Karpas-422 (cell line): ENCODE data around the gene CEP85. TPM values are rescaled to one million over a fixed set of nuclear protein-coding genes. Genes with fewer than 3 reads are reported as not detected.
A peak's percentile ranks its signal among the peaks of the same experiment; 100 is the strongest.

Experiments used
- DNase-seq: peaks from one replicate; pipeline ENCODE4 v3.0.0-alpha.2; 2015
- H2AFZ ChIP-seq: fragments of 200-600 bp; sonication (generic); 2 replicates; pipeline ENCODE4 v1.6.1; 2014; ENCODE audit warnings: antibody characterized with exemption, low read length, mixed read lengths
- H3K27ac ChIP-seq: fragments of 200-600 bp; sonication (generic); 2 replicates; pipeline ENCODE4 v1.5.1; 2014; ENCODE audit warnings: mild to moderate bottlenecking, low read length, moderate library complexity
- H3K27me3 ChIP-seq: fragments of 200-600 bp; sonication (generic); 2 replicates; pipeline ENCODE4 v1.6.1; 2014; ENCODE audit warnings: low read length, mixed read lengths
- H3K36me3 ChIP-seq: fragments of 200-600 bp; sonication (generic); 2 replicates; pipeline ENCODE4 v1.6.1; 2014; ENCODE audit warnings: low read length, mixed read lengths; ENCODE audit not compliant: insufficient read depth
- H3K4me1 ChIP-seq: fragments of 200-600 bp; sonication (generic); 2 replicates; pipeline ENCODE4 v1.6.1; 2014; ENCODE audit warnings: mild to moderate bottlenecking, low read length, mixed read lengths
- H3K4me2 ChIP-seq: fragments of 200-600 bp; sonication (generic); 2 replicates; pipeline ENCODE4 v1.6.1; 2014; ENCODE audit warnings: low read length, low read depth, mild to moderate bottlenecking; ENCODE audit not compliant: poor library complexity, severe bottlenecking
- H3K4me3 ChIP-seq: fragments of 200-600 bp; sonication (generic); 2 replicates; pipeline ENCODE4 v1.5.1; 2014; ENCODE audit warnings: mild to moderate bottlenecking, antibody characterized with exemption, low read length, mixed read lengths
- H3K79me2 ChIP-seq: fragments of 200-600 bp; sonication (generic); 2 replicates; pipeline ENCODE4 v1.6.1; 2014; ENCODE audit warnings: mild to moderate bottlenecking, low read length, mixed read lengths
- H3K9ac ChIP-seq: fragments of 200-600 bp; sonication (generic); 2 replicates; pipeline ENCODE4 v1.6.0; 2014; ENCODE audit warnings: low read length
- H3K9me2 ChIP-seq: fragments of 200-600 bp; sonication (generic), shearing (Covaris generic); replicated peaks from 2 replicates; pipeline ENCODE4 v1.6.0; 2014; ENCODE audit warnings: mild to moderate bottlenecking, low read length, moderate library complexity; ENCODE audit not compliant: insufficient read depth
- H3K9me3 ChIP-seq: fragments of 300-700, 200-600 bp; sonication (generic); 2 replicates; pipeline ENCODE4 v1.6.1; 2014; ENCODE audit warnings: low read length, mixed read lengths
- H4K20me1 ChIP-seq: fragments of 200-600 bp; sonication (generic); 2 replicates; pipeline ENCODE4 v1.6.1; 2014; ENCODE audit warnings: mild to moderate bottlenecking, antibody characterized with exemption, low read length, low read depth; ENCODE audit not compliant: insufficient read depth
- total RNA-seq: library from RNA; depleted of rRNA; stranded (reverse); fragments of >200 nt; shearing (Covaris generic); gene quantifications from 2 replicates; pipeline ENCODE4 v1.2.3, GENCODE V29; 2014; ENCODE audit warnings: low replicate concordance

The CEP85 gene
- total RNA-seq, 1 experiment from 2014 or later, result 23.8 TPM

DNA sequence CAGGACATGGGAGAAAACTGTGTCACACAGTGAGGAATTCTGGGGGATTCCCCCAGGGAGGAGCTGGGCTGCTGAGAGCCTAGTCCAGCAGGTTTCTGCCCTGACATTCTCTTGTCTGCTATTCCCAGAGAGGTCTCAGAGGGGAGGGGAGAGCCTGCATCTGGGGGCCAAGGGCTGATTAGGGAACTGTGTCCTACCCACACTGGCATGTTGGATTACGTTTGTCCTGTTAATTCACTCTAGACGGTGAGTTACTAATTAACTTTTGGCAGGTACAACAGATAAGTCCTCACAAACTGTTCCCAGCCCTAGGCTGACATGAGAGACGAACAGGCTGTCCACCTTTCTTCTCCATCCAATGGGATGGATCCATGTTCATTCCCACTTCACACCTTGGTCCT, 43.3 kb downstream of the CEP85 start:
- peaks cover 22% of the 10 kb centered on the region for H3K79me2 ChIP-seq
- peak overlapping the region; percentile 98; the same call in 1 of the 2 replicates for H3K27ac ChIP-seq
- H3K4me3 ChIP-seq, result no peak overlapping the region
- H3K4me2 ChIP-seq, result no peak overlapping the region
- H3K36me3 ChIP-seq, result peaks cover 26% of the 10 kb centered on the region; the same call in 1 of the 2 replicates
- no peaks in the 10 kb centered on the region for H3K9me2 ChIP-seq
- H2AFZ ChIP-seq, result no peak overlapping the region
- H3K4me1 ChIP-seq, result peaks cover 50% of the 10 kb centered on the region
- H3K9ac ChIP-seq, result no peak overlapping the region
- no peaks in the 10 kb centered on the region for H4K20me1 ChIP-seq
- H3K27me3 ChIP-seq, result no peaks in the 10 kb centered on the region
- H3K9me3 ChIP-seq, result no peaks in the 10 kb centered on the region
- DNase-seq, result peak; percentile 41

- no peak overlapping the region for H3K4me3 ChIP-seq
- H4K20me1 ChIP-seq, result no peaks in the 10 kb centered on the region
- no peaks in the 10 kb centered on the region for H3K9me3 ChIP-seq
- no peak overlapping the region for H3K4me2 ChIP-seq
- H3K79me2 ChIP-seq, result peaks cover 22% of the 10 kb centered on the region
- peak overlapping the region; percentile 81 for H3K9ac ChIP-seq
- H3K27me3 ChIP-seq, result no peaks in the 10 kb centered on the region
- H3K27ac ChIP-seq, result peak overlapping the region; percentile 98
- H3K9me2 ChIP-seq, result no peaks in the 10 kb centered on the region
- H3K4me1 ChIP-seq, result peaks cover 54% of the 10 kb centered on the region
- peak; percentile 38 for DNase-seq
- H3K36me3 ChIP-seq, result peaks cover 26% of the 10 kb centered on the region
- H2AFZ ChIP-seq, result no peak overlapping the region
Observed at GRCh38 chr1:26277719-26278118, 43.7 kb downstream of the CEP85 start.

GRCh38 chr1:26278303-26278702, 44.3 kb downstream of the CEP85 start:
- H3K9ac ChIP-seq, result peak overlapping the region; percentile 81
- no peak overlapping the region for H3K4me3 ChIP-seq

GRCh38 chr1:26278724-26279455, 44.9 kb downstream of the CEP85 start:
- Histone ChIP-seq H3K27ac (peak overlapping the region; percentile 98), H3K79me2 (peaks cover 22% of the 10 kb centered on the region), H3K36me3 (peaks cover 21% of the 10 kb centered on the region), H3K9me2 (no peaks in the 10 kb centered on the region), H3K9me3 (no peaks in the 10 kb centered on the region), H3K9ac (peak overlapping the region; percentile 81), H3K4me1 (peaks cover 66% of the 10 kb centered on the region), H2AFZ (no peak overlapping the region), H4K20me1 (no peaks in the 10 kb centered on the region), H3K4me2 (peak overlapping the region; percentile 83), H3K4me3 (peak overlapping the region; percentile 73), H3K27me3 (no peaks in the 10 kb centered on the region)
- DNase-seq, result peak; percentile 63

More at GRCh38 chr1:26278303-26278702, 44.3 kb downstream of the CEP85 start:
- peaks cover 22% of the 10 kb centered on the region for H3K79me2 ChIP-seq
- no peaks in the 10 kb centered on the region for H3K9me3 ChIP-seq
- peak overlapping the region; percentile 98 for H3K27ac ChIP-seq
- no peaks in the 10 kb centered on the region for H4K20me1 ChIP-seq
- DNase-seq, result peak; percentile 46
- H3K27me3 ChIP-seq, result no peaks in the 10 kb centered on the region
- H3K36me3 ChIP-seq, result peaks cover 21% of the 10 kb centered on the region
- peaks cover 60% of the 10 kb centered on the region for H3K4me1 ChIP-seq
- no peak overlapping the region for H2AFZ ChIP-seq
- H3K9me2 ChIP-seq, result no peaks in the 10 kb centered on the region
- H3K4me2 ChIP-seq, result peak overlapping the region; percentile 83

- Histone ChIP-seq H3K27me3 (no peaks in the 10 kb centered on the region), H4K20me1 (no peaks in the 10 kb centered on the region), H3K4me3 (peak within 1 kb of the TSS; percentile 73), H3K9me3 (no peaks in the 10 kb centered on the region), H2AFZ (no peak within 1 kb of the TSS), H3K79me2 (peaks cover 22% of the 10 kb centered on the region), H3K9ac (peak within 1 kb of the TSS; percentile 81), H3K4me2 (peak within 1 kb of the TSS; percentile 83), H3K9me2 (no peaks in the 10 kb centered on the region), H3K36me3 (peaks cover 21% of the 10 kb centered on the region), H3K27ac (peak within 1 kb of the TSS; percentile 98), H3K4me1 (peaks cover 74% of the 10 kb centered on the region)
- DNase-seq, result peak; percentile 95
Observed at GRCh38 chr1:26279456-26280332, 45.7 kb downstream of the CEP85 start, which contains the start of gene SH3BGRL3. Gene SH3BGRL3, plus strand, starts transcription at chr1:26280086. Its CDS starts 70 bp downstream, at chr1:26280156.

DNA sequence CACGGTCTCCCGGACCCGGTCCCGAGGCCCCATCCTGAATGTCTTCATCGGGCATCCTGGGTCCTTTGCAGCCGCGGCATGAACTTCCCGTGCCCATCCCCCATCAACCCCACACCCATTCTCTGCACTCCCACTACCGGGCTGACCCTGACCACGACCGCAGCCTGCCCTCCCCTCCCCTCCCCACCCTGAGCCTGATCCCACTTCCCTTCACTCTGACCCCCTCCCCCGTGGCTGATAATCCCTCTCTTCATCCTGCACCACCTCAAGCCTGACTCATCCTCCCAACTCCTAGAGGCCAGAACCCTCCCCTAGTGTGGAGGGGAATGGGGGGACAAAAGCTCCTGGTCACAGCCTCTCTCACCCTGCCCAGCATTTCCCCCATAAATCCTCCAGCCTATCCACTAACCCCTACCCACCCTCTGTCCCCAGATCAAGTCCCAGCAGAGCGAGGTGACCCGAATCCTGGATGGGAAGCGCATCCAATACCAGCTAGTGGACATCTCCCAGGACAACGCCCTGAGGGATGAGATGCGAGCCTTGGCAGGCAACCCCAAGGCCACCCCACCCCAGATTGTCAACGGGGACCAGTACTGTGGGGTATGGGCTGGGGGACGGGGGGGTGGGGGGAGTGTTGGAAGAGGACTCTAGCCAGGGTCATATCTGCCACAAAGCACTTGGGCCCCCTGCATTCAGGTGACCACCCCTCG, 46.5 kb downstream of the CEP85 start:
- no peaks in the 10 kb centered on the region for H3K27me3 ChIP-seq
- peaks cover 21% of the 10 kb centered on the region for H3K36me3 ChIP-seq
- H3K27ac ChIP-seq, result peak overlapping the region; percentile 98
- H2AFZ ChIP-seq, result no peak overlapping the region
- DNase-seq, result no peak
- H3K9me2 ChIP-seq, result no peaks in the 10 kb centered on the region
- H3K79me2 ChIP-seq, result peaks cover 22% of the 10 kb centered on the region
- H3K4me1 ChIP-seq, result peaks cover 82% of the 10 kb centered on the region
- H3K9ac ChIP-seq, result peak overlapping the region; percentile 81
- H3K4me3 ChIP-seq, result peak overlapping the region; percentile 73
- H3K4me2 ChIP-seq, result peak overlapping the region; percentile 83
- no peaks in the 10 kb centered on the region for H4K20me1 ChIP-seq
- no peaks in the 10 kb centered on the region for H3K9me3 ChIP-seq

- Histone ChIP-seq H3K9me2 (no peaks in the 10 kb centered on the region), H3K4me1 (peaks cover 83% of the 10 kb centered on the region), H3K9ac (peak overlapping the region; percentile 81), H3K4me3 (peak overlapping the region; percentile 73; the same call in 1 of the 2 replicates), H3K27me3 (no peaks in the 10 kb centered on the region), H3K36me3 (peaks cover 19% of the 10 kb centered on the region), H3K4me2 (peak overlapping the region; percentile 83), H4K20me1 (no peaks in the 10 kb centered on the region), H2AFZ (no peak overlapping the region), H3K79me2 (peaks cover 22% of the 10 kb centered on the region), H3K9me3 (no peaks in the 10 kb centered on the region), H3K27ac (peak overlapping the region; percentile 98)
- peak; percentile 45 for DNase-seq
Observed at GRCh38 chr1:26281091-26281958, 47.3 kb downstream of the CEP85 start.
